Stimulated activated CD4-positive, alpha-beta T cell treated with anti-CD3 and anti-CD28 coated beads, TNF-alpha, amount 100 ng/mL, for 4 hours (primary cell): Measurements from ENCODE around the gene FAM83D.
"Not testable (repeated sequence)": the region's sequence is repeated elsewhere in the genome, so short reads cannot be mapped to it uniquely, and the experiment has no call there.

Experiments
- DNase-seq, 3 experiments: peaks; one replicate each; pipeline ENCODE4 v3.0.0-alpha.2; 2020; ENCODE audit warnings: low read depth in 3 of 3

Gene FAM83D

DNA sequence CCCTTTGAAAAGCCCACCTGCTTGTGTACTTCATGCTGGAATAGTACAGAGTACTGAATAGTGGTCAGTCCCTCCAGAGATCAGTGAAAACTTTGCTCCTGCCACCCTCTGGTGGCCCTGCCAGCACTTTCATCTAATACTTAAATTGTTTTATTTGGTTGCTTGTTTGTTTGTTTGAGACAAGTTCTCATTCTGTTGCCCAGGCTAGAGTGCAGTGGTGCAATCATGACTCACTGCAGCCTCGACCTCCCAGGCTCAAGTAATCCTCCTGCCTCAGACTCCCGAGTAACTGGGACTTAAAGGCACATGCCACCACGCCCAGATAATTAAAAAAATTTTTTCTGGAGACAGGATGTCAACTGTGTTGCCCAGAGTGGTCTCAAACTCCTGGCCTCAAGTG, 9.1 kb downstream of the FAM83D start:
- DNase-seq: no peak

DNA sequence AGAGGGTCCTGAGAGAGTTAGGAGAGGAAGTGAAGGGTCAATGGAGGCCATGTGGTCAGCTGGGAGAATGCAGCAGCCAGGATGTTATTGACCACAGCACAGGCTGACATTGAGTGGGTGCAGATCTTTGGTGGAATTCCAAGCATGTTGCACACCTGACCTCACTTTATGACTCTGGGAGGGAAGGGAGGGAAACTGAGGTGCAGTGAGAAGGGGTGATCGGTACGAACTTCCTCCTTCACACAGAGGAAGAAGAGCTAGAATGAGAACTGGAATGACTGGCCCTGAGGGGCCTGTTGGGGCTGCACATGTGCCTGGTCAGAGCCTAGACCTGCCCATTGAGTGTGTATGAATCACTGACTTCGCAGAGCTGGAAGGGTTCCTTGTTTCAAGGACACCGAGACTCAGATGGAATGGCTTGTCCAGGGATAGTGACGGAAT, 9.8 kb downstream of the FAM83D start:
- DNase-seq: no peak

DNA sequence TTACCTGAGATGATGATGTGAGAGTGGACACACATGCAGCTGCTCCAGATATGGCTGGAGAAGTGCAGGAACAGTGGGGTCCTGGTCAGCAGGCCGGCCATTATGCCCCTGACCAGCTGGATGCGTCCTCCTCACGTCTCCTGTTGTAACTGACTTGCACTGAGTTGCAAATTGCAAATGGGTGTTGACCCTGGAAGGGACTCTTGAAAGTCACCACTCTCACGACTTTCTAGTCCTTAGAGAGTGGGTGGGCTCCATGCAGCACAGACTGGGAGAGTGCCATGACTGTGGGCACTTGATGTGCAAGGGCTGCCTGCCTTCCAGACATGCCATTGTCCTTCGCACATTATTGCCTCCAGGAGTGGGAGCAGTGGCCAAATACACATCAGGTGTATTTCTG, 10.8 kb downstream of the FAM83D start:
- no peak for DNase-seq

DNA sequence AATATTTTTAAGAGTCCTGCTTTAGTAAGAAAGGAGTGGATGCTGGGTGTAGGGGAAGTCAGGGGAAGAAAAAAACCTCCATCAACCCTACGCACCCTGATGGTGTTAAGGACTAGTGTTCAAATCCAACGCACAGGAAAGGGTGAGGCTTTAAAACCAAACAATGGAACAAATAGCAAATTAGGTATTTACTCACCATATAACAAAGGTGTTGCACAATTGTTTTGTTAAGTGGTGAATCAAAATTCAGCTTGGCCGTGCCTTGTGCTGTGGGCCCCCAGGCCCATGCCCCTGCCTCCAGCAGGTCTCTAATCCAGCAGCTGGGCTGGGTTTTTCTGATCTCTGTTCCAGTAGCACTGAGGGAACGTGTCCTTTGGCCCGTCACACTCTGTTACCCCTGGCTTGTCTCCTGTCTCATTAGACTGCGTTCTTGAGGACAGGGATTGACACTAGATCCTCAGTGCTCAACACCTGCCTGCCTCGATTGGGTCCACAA, 11.8 kb downstream of the FAM83D start:
- DNase-seq: no peak

DNA sequence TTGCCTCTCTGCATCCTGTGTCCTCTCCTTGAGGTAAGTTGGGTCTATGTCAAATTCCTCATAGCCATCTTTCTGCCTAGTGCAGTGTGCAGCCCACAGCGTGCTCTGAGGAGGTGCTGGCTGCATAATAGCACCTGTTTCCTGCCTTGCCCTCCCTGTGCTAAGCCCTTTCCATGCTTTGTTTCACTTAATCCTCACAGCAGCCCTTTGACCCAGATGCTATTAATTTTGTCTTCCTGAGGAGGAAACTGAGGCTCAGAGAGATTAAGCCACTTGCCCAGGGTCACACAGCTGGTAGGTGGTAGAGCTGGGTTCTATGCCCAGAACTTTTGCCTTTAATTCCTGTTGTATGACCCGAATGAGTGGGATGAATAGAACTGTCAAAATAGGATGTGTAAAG, 13.5 kb downstream of the FAM83D start:
- DNase-seq: no peak

DNA sequence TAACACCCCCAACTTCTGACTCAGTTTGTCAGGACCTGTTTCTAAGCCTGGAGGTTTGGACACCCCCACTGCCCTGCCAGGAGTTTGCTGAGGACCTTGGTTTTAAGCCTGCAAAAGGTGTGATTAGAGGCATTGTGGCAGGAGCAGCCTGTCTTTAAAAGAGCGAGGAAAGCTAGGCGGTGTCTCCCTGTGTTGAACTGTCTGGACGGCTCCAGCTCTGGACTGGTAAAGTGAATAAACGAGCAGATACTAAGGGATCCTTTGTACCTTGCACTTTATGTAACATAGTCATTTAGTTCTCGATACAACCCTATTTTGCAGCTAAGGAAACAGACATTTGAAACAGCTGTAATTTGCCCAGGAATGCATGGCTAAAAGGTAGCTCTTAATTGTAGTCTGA, 14.4 kb downstream of the FAM83D start:
- DNase-seq: no peak

DNA sequence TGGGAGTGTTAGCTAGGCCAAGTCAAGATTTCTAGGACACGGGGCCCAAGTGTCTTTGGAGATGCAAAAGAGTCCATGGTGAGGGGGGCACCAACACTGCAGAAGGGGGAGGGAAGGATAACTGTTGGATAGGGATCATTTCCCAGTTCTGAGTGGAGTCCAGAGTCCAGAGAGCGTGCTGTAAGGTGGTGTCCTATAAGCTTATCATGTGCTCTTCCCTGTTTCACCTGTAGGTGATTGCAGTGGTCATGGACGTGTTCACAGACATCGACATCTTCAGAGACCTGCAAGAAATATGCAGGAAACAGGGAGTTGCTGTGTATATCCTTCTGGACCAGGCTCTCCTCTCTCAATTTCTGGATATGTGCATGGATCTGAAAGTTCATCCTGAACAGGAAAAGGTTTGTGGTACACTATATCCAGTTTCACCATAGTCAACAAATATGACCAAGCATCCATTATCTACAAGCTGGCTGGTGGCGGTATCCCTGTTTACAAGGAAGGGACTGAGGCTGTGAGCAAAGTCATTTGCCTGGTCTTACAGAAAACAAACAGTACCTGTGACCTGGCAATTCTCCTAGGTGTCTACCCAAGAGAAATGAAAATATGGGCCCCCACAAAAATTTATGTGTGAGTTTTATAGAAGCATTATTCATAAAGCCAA, 15.6 kb downstream of the FAM83D start:
- DNase-seq: no peak

DNA sequence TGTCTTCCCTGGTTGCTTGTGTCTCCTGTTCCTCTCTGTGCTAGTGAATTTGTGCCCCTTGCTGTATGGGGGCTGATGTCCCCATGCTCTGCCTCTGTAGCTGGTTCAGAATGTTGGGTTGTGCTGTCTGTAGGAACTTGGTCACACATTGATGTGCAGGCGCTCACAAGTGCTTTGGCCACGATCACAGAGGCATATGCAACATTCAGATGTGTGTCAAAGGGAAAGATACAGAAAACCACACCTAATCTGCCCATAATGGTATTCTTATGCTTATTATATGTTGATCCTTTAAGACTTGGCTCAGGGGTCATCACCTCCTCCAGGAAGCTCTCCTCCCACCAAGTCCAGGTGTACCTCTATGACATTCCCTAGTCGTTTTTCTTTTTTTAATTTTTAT, 18.8 kb downstream of the FAM83D start:
- no peak for DNase-seq

DNA sequence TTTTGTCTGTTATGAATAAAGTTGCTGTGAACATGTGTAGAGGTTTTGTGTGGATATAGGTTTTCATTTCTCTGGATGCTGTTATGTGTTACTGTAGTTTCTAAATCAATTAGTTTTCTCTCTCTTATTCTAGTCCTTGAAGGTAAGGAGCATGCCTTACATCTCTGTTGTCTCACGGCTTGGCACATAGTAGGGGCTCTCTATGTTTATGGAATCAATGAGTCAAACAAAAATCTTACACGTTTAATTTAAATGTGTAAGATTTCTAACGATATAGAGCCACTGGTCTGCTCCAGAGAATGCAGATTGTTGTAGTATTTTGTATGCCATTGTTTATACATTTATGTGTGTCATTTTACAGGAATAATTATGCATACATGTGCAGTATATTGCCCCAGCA, 20.6 kb downstream of the FAM83D start:
- DNase-seq: no peak

DNA sequence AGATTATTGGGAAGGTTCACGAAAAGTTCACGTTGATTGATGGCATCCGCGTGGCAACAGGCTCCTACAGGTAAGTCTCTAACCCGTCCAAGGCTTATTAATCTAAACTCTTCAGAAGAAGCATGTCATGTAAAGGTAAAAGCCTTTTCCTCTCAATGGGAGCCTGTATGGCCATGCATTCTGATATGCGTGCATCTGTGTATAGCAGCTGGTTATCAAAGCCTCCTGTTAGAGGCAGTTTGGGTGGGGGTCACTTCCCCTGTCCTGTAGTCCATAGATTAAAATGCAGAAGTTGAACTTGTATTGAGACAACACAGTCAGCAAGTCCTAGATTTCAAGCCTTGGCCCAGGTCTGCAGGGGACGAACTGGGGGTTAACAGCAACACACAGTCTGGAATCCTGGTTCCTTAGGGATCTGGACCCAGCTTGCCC, 21.7 kb downstream of the FAM83D start:
- no peak for DNase-seq

DNA sequence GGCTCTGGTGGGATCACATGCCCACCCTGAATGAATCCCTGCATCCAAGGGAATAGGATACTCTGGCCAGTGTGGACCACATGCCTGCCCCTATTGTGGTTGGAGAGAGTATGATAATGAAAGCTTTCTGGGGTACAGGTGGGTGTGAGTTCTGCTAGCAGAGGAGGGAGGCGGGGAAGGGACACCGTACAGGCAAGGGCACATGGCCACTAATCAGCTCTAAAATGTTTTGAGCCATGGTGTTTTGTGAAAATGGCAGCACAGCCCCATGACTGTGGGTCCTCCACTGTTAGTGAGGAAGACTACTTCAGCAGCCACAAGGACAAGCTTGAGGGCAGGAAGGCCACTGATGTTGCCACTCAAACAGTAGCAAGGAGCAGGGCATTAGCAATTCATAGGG, 24.0 kb downstream of the FAM83D start:
- DNase-seq: no peak

DNA sequence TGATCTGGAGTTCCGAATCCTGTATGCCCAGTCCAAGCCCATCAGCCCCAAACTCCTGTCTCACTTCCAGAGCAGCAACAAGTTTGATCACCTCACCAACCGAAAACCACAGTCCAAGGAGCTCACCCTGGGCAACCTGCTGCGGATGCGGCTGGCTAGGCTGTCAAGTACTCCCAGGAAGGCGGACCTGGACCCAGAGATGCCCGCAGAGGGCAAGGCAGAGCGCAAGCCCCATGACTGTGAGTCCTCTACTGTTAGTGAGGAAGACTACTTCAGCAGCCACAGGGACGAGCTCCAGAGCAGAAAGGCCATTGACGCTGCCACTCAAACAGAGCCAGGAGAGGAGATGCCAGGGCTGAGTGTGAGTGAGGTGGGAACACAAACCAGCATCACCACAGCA, 25.4 kb downstream of the FAM83D start:
- no peak for DNase-seq

DNA sequence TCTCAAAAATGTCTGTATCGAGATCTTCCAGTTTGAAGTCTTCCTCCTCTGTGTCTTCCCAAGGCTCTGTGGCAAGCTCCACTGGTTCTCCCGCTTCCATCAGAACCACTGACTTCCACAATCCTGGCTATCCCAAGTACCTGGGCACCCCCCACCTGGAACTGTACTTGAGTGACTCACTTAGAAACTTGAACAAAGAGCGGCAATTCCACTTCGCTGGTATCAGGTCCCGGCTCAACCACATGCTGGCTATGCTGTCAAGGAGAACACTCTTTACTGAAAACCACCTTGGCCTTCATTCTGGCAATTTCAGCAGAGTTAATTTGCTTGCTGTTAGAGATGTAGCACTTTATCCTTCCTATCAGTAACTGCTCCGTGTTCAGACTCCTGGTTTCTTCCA, 25.9 kb downstream of the FAM83D start:
- no peak for DNase-seq

DNA sequence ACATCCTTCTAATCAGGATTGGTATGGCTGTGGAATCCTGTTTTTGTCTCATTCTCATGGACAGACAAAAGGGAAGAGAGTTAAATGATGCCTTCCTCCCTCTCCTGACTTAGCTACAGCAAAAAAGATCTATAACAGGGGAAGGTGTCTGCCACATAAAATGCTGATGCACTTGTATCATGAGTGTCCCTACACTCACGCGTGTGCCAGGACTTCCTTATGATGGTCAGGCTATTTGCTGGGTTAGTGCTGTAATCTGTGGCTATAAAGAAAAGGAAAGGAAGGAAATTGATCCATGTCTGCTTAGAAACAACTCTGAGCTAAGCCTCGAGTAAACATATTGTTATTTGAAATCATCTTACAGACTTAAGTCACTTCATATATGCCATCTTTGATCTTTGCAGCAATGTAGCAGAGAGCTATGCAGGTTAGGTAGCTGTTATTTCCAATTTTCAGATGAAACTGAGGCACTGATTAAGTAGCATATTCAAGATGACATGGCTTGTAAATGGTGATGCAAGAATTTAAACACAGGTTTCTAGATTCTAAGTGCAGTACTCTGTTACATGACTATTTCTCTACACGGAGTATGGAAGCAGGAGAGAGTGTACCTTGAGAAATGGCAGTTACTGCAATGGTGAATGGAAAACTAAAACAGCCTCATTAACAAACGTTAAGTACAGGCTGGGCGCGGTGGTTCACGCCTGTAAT, 27.6 kb downstream of the FAM83D start:
- DNase-seq: no peak

DNA sequence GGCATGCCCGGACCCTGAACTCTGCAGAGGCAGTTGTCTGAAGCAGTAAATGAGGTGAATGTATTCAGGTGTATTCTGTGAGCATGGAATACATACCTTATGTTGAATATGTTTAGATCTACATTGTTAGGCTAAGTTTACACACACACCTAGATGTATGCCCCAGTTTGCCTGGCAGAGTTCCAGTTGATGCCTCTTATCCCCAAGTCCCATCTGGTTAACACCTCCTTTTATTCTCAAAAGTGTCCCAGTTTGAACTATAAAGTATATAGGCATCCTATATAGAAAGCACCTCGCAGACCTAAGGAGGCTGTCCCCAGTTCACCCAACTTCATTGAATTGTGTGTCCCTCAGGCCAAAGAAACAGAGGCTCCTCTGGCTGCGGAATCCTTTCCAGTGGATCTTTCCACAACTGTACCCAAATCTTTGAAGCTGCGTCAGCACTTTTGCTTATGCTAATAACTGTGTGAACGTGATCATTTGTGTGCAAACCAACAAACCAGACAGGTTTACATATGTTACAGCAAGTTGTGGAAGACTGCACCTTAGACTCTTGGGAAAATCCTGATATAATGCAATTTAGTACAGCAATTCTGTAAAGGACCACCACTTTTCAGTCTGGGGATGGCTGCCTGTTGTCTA, 31.1 kb downstream of the FAM83D start:
- DNase-seq: no peak

DNA sequence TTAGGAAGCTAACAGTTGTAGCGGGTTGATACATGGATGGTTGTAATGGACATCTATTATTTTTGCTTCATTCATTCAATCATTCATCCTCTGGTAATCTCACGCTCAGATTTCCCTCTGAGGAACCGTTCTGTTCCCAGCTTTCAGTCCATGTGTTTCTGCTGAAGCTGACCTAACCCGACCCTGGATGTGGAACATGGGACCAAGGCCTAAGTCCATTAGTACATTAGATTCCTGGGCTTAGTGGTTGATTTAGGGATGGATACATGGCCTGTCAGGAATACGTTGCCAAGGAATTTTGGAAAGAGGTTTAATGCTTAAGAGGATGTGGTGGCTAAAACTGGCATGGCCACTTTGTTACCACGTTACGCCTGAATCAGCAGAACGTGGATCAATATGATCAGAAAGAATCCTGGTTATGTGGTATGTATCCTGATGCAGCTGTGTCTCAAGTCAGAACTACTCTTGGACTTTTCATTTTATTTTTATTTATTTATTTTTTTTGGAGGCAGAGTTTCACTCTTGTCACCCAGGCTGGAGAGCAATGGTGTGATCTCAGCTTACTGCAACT, 31.8 kb downstream of the FAM83D start:
- no peak for DNase-seq

DNA sequence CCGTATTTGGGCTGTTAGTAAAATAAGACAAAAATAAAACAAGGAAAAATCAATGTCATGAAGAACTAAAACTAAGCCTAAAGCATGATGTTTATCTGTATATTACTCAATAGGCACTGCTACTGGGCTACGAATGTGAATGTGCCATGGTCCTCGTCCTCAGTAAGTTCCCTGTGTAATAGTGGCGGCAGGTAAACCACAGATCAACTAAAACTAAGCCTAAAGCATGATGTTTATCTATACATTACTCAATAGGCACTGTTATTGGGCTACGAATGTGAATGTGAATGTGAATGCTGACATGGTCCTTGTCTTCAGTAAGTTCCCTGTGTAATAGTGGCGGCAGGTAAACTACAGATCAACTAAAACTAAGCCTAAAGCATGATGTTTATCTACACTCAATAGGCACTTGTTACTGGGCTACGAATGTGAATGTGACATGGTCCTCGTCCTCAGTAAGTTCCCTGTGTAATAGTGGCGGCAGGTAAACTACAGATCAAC, 34.0 kb downstream of the FAM83D start:
- not testable (repeated sequence) for DNase-seq

DNA sequence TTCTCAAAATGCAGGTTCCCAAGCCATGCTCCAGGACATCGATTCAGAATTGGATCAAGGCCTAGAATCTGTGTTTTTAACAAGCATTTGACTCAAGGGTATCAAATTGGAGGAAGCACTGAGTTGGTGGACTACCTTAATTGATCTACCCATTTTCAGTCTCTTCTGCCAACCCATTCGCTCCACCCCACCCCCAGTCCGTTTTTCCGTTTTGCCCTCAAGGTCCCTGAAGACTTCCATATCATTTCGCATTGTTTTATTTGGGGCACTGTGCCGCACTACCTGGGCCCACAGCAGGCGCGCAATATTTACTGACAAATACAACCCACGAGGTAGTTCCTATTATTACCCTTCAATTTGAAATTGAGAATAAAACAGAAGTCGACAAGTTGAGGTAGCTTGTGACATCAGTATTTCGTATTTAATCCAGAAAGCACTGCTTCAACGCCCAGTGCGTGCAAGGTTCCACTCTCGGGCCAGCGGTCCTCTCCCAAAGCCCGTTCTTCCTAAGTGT, 35.4 kb downstream of the FAM83D start:
- peak in 2 of 3 experiments; percentile 3 to 12 for DNase-seq

DNA sequence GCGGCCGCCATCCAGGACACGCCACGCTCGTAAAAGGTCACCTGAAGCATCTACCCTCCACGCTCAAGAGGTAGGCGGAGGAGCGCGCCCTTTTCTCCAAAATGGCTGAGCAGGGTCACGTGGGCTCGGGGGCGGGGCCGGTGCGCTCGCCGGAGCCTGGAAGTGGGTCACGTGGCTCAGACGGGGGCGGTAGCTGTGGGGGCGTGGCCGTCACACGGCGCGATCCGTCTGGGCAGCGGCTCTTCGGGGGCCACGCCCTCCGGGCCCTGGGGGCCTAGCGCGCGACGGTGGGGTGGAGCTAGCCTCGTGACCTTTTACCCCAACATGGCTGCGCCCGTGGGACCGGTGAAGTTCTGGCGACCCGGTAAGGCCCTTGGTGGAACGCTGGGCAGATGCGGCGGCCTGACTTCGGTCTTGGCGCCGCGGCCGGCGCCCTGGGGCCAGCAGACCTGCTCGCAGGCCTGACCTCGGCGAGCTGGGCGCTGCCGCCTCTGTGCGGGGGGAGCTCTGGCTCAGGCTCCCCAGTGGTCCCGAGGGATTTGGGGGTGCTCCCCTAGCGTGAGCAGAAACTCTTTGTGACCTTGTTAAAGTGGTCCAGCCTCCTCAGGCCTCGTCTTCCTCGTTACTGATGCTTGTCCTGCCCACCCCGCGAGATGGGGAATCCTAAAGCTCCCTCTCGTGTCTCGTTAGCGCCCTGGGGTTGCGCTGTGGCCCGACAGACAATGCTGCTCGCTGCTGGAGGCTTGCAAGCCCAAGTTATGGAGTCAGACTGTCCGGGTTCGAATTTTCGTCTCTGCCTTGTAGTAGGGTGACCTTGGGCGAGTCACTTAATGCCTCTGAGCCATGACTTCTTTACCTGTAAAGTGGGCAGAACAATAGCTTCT, 36.1 kb downstream of the FAM83D start, which contains the start of gene DHX35:
DHX35 (plus strand) TSS at position 301 of the 884 bp plus-strand sequence; CDS start at position 325, 24 bp downstream.
- DNase-seq: peak; percentile 97 to 98 (median 98)

DNA sequence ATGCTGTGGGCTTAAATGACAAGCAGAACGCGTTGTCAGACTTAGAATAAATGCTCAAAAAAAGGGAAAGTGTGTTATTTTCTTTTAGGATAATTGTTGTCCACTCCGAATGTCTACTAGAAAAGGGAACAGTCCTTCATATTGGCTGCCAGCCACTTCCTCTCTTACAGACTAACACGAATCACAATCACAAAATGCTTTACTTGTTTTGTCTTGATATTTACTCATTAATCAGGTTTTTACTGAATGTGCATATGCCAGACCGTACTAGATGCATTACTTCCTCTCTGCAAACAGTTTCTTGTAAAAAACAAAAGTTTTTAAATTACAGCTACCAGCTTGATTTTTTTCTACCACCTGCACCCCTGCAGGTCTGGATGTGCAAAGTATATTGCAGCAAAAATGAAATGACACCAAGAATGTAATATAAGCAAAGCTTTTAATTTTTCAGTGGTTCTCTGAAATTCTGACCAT, 36.7 kb downstream of the FAM83D start:
- DNase-seq: no peak

DNA sequence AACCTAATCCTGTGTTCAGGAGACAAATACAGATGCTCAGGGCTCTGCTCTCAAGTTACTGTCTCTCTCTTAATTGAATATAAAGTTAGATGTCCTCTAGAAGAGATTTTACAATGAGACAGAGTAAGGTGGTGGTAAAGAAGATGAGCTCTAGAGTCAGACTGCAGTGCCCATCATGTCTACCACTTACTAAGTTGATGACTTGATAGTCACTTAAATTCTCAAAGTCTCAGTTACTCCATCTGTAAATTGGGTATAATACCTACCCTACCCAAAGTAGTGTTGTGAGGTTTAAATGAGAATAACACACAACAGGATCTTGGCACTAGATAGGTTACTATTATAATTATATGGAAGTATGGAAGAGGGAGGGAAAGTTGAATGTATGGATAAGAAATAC, 37.5 kb downstream of the FAM83D start:
- no peak for DNase-seq
